OCI-LY7 (cell line): ENCODE results near the gene SLC16A12. TPM values are rescaled to one million over a fixed set of nuclear protein-coding genes. Genes with fewer than 3 reads are reported as not detected.

ENCODE experiments used
- BruUV-seq: library from RNA; stranded (reverse); fragments of 400-500 nt; replicated peaks from 2 replicates; lab custom pipeline; 2021; lab: Mats Ljungman, UMichigan
- CTCF ChIA-PET: fragments of 300-600 bp; sonication (Branson Sonifier 250); formaldehyde crosslinking; loops from one replicate; lab custom pipeline; 2022; ENCODE audit warnings: antibody characterized with exemption; ENCODE audit not compliant: unreplicated experiment; lab: Charles Lee
- POLR2A ChIA-PET: fragments of 300-600 bp; sonication (Branson Sonifier 250); formaldehyde crosslinking; loops from one replicate; lab custom pipeline; 2022; ENCODE audit warnings: antibody characterized with exemption; lab: Charles Lee
- DNase-seq: peaks from one replicate; pipeline ENCODE4 v3.0.0-alpha.2; 2015; ENCODE audit warnings: low spot score
- H2AFZ ChIP-seq: fragments of 200-600 bp; sonication (generic), shearing (Covaris generic); 2 replicates; pipeline ENCODE4 v1.6.1; 2014; ENCODE audit warnings: mild to moderate bottlenecking, antibody characterized with exemption, low read length, moderate library complexity
- H3K27ac ChIP-seq: fragments of 200-600 bp; sonication (generic); 2 replicates; pipeline ENCODE4 v1.5.1; 2014; ENCODE audit warnings: mixed run types, low read depth, mild to moderate bottlenecking, moderate library complexity, low read length, inconsistent platforms; ENCODE audit not compliant: poor library complexity, severe bottlenecking
- H3K36me3 ChIP-seq: fragments of 200-600 bp; sonication (generic); 2 replicates; pipeline ENCODE4 v1.6.1; 2014; ENCODE audit warnings: mild to moderate bottlenecking, antibody characterized with exemption, low read length, moderate library complexity, mixed read lengths; ENCODE audit not compliant: insufficient read depth
- H3K4me1 ChIP-seq: fragments of 200-600 bp; sonication (generic); 2 replicates; pipeline ENCODE4 v1.5.1; 2014; ENCODE audit warnings: mild to moderate bottlenecking, low read length; ENCODE audit not compliant: insufficient read depth, poor library complexity, severe bottlenecking
- H3K4me2 ChIP-seq: fragments of 200-600 bp; sonication (generic); 2 replicates; pipeline ENCODE4 v1.6.1; 2014; ENCODE audit warnings: mild to moderate bottlenecking, low read length
- H3K4me3 ChIP-seq: fragments of 200-600 bp; sonication (generic); 2 replicates; pipeline ENCODE4 v1.5.1; 2014; ENCODE audit warnings: mild to moderate bottlenecking, low read depth, low read length; ENCODE audit not compliant: poor library complexity, severe bottlenecking
- H3K79me2 ChIP-seq: fragments of 200-600 bp; sonication (generic); 2 replicates; pipeline ENCODE4 v1.6.1; 2016; ENCODE audit warnings: low read depth, mild to moderate bottlenecking, low read length, moderate library complexity, mixed read lengths; ENCODE audit not compliant: insufficient read depth
- H3K9me2 ChIP-seq: fragments of 200-600 bp; sonication (generic); 2 replicates; pipeline ENCODE4 v1.6.1; 2016; ENCODE audit warnings: mild to moderate bottlenecking, low read length, mixed read lengths; ENCODE audit not compliant: insufficient read depth
- H3K9me3 ChIP-seq: fragments of 200-600 bp; sonication (generic); 2 replicates; pipeline ENCODE4 v1.6.1; 2014; ENCODE audit warnings: mild to moderate bottlenecking, mixed run types, low read length, mixed read lengths
- H4K20me1 ChIP-seq: fragments of 200-600 bp; sonication (generic); 2 replicates; pipeline ENCODE4 v1.6.1; 2014; ENCODE audit warnings: mild to moderate bottlenecking, antibody characterized with exemption, low read length, moderate library complexity, mixed read lengths; ENCODE audit not compliant: insufficient read depth
- EZH2phosphoT487 ChIP-seq: fragments of 200-600 bp; sonication (generic); IDR thresholded peaks from 2 replicates; pipeline ENCODE4 v1.6.1; 2018; ENCODE audit warnings: low read depth, borderline replicate concordance, mild to moderate bottlenecking, mixed run types, antibody characterized with exemption, low read length, moderate library complexity, mixed read lengths
- intact Hi-C: fragments of 100-400 bp; cut with micrococcal nuclease; formaldehyde crosslinking; loops from one replicate; pipeline ENCODE4 v1.10.0; 2022; ENCODE audit not compliant: unreplicated experiment
- total RNA-seq, 2 experiments: library from RNA; depleted of rRNA in 1 of 2; stranded (reverse); fragments of >200 nt in 1 of 2; shearing (Covaris generic) in 1 of 2; gene quantifications; 2 replicates each; pipeline ENCODE4 v1.2.3, GENCODE V29; 2014 to 2022
- TF ChIP-seq, protein P1 (sequence below): fragments of 200-600 bp; sonication (generic); conservative IDR thresholded peaks from 2 replicates; pipeline ENCODE4 v1.5.1; 2014; ENCODE audit warnings: mild to moderate bottlenecking, antibody characterized with exemption, low read length, moderate library complexity, mixed read lengths

The SLC16A12 gene
- total RNA-seq, 2 experiments from 2014 or later: not detected

DNA sequence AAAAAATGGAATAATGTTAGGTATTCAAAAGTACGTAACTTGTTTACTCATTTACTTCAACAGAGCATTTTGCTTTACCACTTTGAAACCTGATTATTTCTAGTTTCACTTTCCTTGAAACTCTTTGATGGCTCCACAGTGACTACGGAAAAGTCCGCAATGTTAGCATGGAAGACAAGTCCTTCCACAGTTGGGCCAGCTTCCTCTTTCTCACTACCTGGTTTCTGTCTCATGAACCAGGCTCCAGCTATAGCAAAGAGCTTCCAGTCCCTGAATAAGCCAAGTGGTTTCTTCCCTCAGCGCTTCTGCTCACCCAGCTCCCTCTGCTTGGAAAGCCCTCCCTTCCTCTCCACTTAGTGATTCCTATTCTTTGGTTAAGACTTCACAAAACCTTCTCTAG is 44.8 kb upstream of the SLC16A12 start:
- Histone ChIP-seq H2AFZ (no peak overlapping the region), H4K20me1 (no peaks in the 10 kb centered on the region), H3K4me1 (no peaks in the 10 kb centered on the region), H3K4me2 (no peak overlapping the region), H3K27ac (no peak overlapping the region), H3K9me3 (no peaks in the 10 kb centered on the region), H3K4me3 (no peak overlapping the region), H3K9me2 (no peaks in the 10 kb centered on the region), H3K79me2 (no peaks in the 10 kb centered on the region), H3K36me3 (no peaks in the 10 kb centered on the region)
- POLR2A ChIA-PET: interaction anchor here (0.8 kb wide), 1 partner anchor 9 kb away, joined by 3 read pairs; no protein-coding TSS in a partner anchor
- no peak for DNase-seq
- CTCF ChIA-PET: no interaction called here
- no peak for TF ChIP-seq EZH2phosphoT487
- TF ChIP-seq, protein P1, sequence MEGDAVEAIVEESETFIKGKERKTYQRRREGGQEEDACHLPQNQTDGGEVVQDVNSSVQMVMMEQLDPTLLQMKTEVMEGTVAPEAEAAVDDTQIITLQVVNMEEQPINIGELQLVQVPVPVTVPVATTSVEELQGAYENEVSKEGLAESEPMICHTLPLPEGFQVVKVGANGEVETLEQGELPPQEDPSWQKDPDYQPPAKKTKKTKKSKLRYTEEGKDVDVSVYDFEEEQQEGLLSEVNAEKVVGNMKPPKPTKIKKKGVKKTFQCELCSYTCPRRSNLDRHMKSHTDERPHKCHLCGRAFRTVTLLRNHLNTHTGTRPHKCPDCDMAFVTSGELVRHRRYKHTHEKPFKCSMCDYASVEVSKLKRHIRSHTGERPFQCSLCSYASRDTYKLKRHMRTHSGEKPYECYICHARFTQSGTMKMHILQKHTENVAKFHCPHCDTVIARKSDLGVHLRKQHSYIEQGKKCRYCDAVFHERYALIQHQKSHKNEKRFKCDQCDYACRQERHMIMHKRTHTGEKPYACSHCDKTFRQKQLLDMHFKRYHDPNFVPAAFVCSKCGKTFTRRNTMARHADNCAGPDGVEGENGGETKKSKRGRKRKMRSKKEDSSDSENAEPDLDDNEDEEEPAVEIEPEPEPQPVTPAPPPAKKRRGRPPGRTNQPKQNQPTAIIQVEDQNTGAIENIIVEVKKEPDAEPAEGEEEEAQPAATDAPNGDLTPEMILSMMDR: no peak
- BruUV-seq: no TSS peak
- intact Hi-C loops: no loop called here

DNA sequence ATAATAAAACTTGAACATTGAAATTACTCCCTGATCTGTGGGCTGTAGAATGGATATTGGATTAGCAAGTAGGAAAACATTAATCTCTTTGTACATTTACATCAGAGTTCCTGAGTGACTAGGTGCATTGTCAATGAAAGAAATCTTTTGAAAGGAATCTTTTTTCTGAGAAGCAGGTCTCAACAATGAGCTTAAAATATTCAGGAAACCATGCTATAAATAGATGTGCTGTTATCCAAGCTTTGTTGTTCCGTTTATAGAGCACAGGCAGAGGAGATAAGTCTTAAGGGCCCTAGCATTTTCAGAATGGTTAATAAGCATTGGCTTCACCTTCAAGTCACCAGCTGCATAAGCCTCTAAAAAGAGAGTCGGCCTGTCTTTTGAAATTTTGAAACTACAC is 41.3 kb upstream of the SLC16A12 start:
- TF ChIP-seq, protein P1: no peak
- TF ChIP-seq EZH2phosphoT487: no peak
- Histone ChIP-seq H3K4me3 (no peak overlapping the region), H3K4me2 (no peak overlapping the region), H3K9me2 (no peaks in the 10 kb centered on the region), H3K79me2 (no peaks in the 10 kb centered on the region), H2AFZ (no peak overlapping the region), H3K36me3 (no peaks in the 10 kb centered on the region), H3K27ac (no peak overlapping the region), H4K20me1 (no peaks in the 10 kb centered on the region), H3K9me3 (no peaks in the 10 kb centered on the region), H3K4me1 (no peaks in the 10 kb centered on the region)
- DNase-seq: no peak
- ChIA-PET POLR2A (interaction anchor here (0.6 kb wide), 1 partner anchor 28 kb away, joined by 4 read pairs; no protein-coding TSS in a partner anchor), CTCF (no interaction called here)
- BruUV-seq: no TSS peak
- intact Hi-C loops: loop anchor here (10.0 kb wide), 1 partner anchor 632 kb away; no protein-coding TSS in a partner anchor

DNA sequence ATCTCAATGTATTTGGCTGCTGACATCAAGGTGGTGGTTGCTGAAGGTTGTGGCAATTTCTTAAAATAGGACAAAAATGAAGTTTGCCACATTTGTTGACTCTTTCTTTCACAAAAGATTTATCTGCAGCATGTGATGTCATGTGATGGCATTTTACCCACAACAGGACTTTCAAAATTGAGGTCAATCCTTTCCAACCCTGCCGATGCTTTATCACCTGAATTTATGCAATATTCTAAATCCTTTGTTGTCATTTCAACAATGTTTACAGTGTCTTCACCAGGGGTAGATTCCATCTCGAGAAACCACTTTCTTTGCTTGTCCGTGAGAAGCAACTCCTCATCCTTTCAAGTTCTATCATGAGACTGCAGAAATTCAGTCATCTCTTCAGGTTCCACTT is 40.6 kb upstream of the SLC16A12 start:
- intact Hi-C loops: loop anchor here (10.0 kb wide), 1 partner anchor 631 kb away; no protein-coding TSS in a partner anchor
- ChIA-PET POLR2A (no interaction called here), CTCF (no interaction called here)

More for the DNA sequence above, 40.6 kb upstream of the SLC16A12 start:
- no TSS peak for BruUV-seq
- DNase-seq: no peak
- Histone ChIP-seq H2AFZ (no peak overlapping the region), H3K9me2 (no peaks in the 10 kb centered on the region), H3K4me3 (no peak overlapping the region), H3K36me3 (no peaks in the 10 kb centered on the region), H4K20me1 (no peaks in the 10 kb centered on the region), H3K9me3 (no peaks in the 10 kb centered on the region), H3K27ac (no peak overlapping the region), H3K79me2 (no peaks in the 10 kb centered on the region), H3K4me1 (no peaks in the 10 kb centered on the region), H3K4me2 (no peak overlapping the region)
- TF ChIP-seq, protein P1: no peak
- no peak for TF ChIP-seq EZH2phosphoT487
